GM10248 (cell line): ENCODE results near the gene ERP29.
"Not testable (repeated sequence)": the region's sequence is repeated elsewhere in the genome, so short reads cannot be mapped to it uniquely, and the experiment has no call there.

ENCODE experiments used
- CTCF ChIA-PET: fragments of 300-600 bp; sonication (Branson Sonifier 250); formaldehyde crosslinking; extraction: SDS; loops from one replicate; lab custom pipeline; 2021; ENCODE audit warnings: antibody characterized with exemption; lab: Yijun Ruan, JAX
- POLR2A ChIA-PET: fragments of 350-650 bp; sonication (Branson Sonifier 250); formaldehyde crosslinking; extraction: SDS; loops from one replicate; lab custom pipeline; 2020; ENCODE audit warnings: antibody characterized with exemption; lab: Yijun Ruan, JAX
- DNase-seq: peaks from one replicate; pipeline ENCODE4 v3.0.0; 2012; ENCODE audit errors: extremely low spot score
- TF ChIP-seq, protein P1 (sequence below): IDR thresholded peaks from 2 replicates; pipeline ENCODE4 v1.5.1; 2012; ENCODE audit warnings: mild to moderate bottlenecking, low read depth; ENCODE audit errors: extremely low read depth, missing control alignments, control extremely low read depth

ERP29 gene

DNA sequence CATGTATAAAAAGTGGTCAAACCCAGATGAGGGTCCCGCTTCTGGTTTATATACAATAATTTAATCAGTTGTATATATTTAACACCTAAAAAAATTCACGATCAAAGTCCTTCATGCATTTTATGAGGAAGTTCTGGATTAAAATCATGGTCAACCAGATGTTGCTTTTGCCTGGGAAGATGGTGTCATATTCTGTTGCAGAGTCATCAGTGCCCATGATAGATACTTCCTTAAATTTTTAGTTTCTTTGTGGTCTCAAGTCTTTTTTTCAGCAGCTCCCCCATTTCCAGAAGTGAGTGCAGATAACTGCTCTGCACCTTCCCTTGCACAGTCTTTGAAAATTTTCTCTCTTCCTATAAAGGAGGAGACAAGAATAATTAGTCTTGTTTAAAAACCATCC, 16.1 kb downstream of the ERP29 start:
- DNase-seq: no peak
- ChIA-PET POLR2A (no interaction called here), CTCF (interaction anchor here (0.9 to 1.6 kb wide), 3 partner anchors 9 to 15 kb away, joined by 3 to 6 read pairs (median 4); no protein-coding TSS in a partner anchor)
- TF ChIP-seq, protein P1, sequence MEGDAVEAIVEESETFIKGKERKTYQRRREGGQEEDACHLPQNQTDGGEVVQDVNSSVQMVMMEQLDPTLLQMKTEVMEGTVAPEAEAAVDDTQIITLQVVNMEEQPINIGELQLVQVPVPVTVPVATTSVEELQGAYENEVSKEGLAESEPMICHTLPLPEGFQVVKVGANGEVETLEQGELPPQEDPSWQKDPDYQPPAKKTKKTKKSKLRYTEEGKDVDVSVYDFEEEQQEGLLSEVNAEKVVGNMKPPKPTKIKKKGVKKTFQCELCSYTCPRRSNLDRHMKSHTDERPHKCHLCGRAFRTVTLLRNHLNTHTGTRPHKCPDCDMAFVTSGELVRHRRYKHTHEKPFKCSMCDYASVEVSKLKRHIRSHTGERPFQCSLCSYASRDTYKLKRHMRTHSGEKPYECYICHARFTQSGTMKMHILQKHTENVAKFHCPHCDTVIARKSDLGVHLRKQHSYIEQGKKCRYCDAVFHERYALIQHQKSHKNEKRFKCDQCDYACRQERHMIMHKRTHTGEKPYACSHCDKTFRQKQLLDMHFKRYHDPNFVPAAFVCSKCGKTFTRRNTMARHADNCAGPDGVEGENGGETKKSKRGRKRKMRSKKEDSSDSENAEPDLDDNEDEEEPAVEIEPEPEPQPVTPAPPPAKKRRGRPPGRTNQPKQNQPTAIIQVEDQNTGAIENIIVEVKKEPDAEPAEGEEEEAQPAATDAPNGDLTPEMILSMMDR: no peak

DNA sequence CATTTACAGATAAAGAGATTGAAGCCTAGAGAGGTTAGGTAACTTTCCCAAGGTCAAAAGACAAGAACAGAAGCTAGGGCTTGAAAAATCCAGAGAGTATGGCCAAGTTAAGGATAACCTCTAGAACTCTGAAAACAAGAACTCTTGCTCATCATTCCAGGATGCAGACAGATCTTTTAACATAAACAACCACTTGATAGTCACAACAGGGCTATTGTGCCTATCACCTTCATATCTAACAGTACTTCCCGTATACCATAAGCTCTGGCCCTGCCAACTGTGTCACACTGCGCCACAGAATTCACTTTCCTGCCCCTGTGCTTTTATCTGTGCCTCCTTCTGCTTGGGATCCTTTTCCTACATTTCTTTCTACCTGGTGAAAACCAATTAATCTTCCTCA, 18.2 kb downstream of the ERP29 start:
- DNase-seq: no peak
- TF ChIP-seq, protein P1: no peak
- ChIA-PET CTCF (interaction anchor here (1.6 kb wide), 1 partner anchor 9 kb away, joined by 3 read pairs; no protein-coding TSS in a partner anchor), POLR2A (interaction anchor here (0.5 kb wide), 1 partner anchor 342 kb away, joined by 7 read pairs; no protein-coding TSS in a partner anchor)

DNA sequence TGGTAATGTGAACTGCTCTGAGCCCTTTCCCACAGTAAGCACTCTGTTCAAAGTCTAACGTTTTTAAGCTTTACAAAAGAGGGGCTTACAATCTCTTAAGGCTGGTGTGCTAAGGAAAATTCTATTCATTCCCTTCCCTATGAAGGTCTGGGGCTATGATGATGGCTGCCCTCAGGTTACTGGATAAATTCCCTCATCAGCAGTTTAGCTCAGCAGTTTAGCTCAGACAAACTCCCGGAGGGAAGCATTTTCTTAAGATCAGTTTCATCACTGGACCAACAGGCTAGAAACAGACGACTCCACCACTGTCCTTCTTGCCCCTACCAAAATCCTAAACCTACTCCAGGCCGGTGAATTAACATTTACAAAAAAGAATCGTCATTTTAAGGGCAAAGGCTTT, 19.1 kb downstream of the ERP29 start:
- ChIA-PET POLR2A (interaction anchor here (0.6 kb wide), 1 partner anchor 431 kb away, joined by 4 read pairs; no protein-coding TSS in a partner anchor), CTCF (no interaction called here)
- TF ChIP-seq, protein P1: no peak
- DNase-seq: no peak

DNA sequence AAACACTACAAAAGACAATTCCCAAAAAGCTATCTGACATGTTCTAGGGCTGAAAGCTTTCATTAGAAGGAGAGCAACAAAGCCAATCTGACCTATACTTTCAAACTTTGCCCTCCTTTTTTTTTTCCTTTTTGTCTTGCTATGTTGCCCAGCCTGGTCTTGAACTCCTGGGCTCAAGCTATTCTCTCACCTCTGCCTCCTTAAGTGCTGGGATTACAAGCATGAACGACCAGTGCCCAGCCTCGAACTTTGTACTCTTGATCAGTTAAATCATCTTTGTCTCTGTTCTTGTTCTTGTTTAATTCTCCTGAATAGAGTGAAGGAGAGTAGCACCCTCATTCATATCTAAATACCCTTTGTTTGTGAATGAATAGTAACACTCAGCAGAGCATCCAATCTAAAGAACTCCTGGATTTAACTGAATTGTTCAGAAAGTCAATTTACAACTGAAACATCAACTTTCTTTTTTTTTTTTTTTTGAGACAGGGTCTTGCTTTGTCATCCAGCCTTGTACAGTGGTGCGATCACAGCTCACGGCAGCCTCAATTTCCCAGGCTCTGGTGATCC, 22.1 kb downstream of the ERP29 start:
- TF ChIP-seq, protein P1: no peak
- ChIA-PET CTCF (interaction anchor here (0.7 to 1.8 kb wide), 2 partner anchors 16 to 21 kb away, joined by 3 to 4 read pairs; no protein-coding TSS in a partner anchor), POLR2A (no interaction called here)
- DNase-seq: no peak

DNA sequence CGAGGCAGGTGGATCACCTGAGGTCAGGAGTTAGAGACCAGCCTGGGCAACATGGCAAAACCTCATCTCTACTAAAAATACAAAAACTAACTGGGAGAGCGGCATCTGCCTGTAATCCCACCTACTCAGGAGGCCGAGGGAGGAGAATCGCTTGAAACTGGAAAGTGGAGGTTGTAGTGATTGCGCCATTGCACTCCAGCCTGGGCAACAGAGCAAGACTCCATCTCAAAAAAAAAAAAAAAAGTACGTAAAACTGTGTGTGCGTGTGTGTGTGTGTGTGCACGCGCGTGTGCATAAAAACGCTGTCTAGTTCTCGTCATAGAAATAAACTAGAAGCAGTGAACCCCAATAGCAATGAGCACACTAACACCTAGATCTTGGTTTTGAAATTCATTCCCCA, 23.4 kb downstream of the ERP29 start:
- DNase-seq, POLR2A ChIA-PET: not testable (repeated sequence)
- CTCF ChIA-PET: interaction anchor here (1.4 to 1.8 kb wide), 2 partner anchors 10 to 22 kb away, joined by 4 read pairs; no protein-coding TSS in a partner anchor

DNA sequence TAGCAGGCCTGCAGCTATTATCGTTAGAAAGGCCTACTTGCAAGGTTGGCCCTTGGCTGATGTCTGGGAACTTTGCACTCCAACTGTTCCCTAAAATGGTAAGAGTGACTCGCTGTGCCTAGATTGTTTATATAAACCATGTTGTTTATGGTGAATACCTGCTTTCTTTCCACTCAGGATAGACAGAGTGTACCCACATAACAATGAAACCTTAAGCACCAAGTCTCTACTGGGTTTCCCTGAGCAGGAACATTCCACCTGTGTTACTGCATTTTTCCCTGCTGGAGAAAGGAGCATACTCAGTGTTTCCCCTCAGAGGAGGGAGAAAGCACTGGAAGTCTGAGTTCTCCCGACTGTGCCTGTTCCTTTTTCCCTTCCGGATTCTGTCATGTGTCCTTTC, 32.8 kb downstream of the ERP29 start:
- ChIA-PET CTCF (no interaction called here), POLR2A (no interaction called here)
- TF ChIP-seq, protein P1: no peak
- DNase-seq: no peak

DNA sequence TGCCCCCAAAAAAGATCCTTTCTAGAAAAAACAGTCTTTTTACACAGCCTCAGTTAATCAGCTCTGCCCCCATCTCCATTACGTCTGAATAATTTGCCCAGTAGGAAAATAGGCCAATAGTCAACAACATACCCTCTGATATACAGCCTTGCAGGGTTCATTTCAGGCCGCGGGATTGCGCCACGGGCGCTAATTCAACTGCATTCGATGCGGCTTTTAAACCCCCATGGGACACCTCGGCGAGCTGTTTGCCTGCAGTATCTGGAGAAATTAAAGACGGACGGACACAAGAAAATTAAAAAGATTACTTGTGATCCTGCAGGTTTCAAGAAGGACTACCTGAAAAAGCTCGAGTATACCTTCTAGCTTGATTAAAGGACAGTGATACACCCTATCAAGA, 36.1 kb downstream of the ERP29 start:
- ChIA-PET POLR2A (interaction anchor here (0.8 kb wide), 1 partner anchor 35 kb away, joined by 4 read pairs; no protein-coding TSS in a partner anchor), CTCF (interaction anchor here (0.9 to 1.2 kb wide), 4 partner anchors 10 to 105 kb away, joined by 3 to 4 read pairs (median 3); no protein-coding TSS in a partner anchor)
- DNase-seq: no peak
- TF ChIP-seq, protein P1: no peak
